H1 (cell line): Measurements from ENCODE around the gene ARHGAP26. TPM values are rescaled to one million over a fixed set of nuclear protein-coding genes. Genes with fewer than 3 reads are reported as not detected.

Experiments used
- CTCF ChIA-PET: fragments of 300-600 bp; sonication (Branson Sonifier 250); formaldehyde crosslinking; loops from one replicate; lab custom pipeline; 2021; ENCODE audit not compliant: partially characterized antibody; lab: Charles Lee
- POLR2A ChIA-PET: fragments of 300-600 bp; sonication (Branson Sonifier 250); formaldehyde crosslinking; loops from one replicate; lab custom pipeline; 2021; ENCODE audit warnings: inconsistent platforms; ENCODE audit not compliant: partially characterized antibody; lab: Charles Lee
- DNase-seq, 2 experiments: peaks; one replicate each; pipeline versions ENCODE4 v3.0.0 to v3.0.0-alpha.2; 2010 to 2022; ENCODE audit warnings: low spot score in 2 of 2, low read depth in 1 of 2, mixed read lengths in 1 of 2
- FAIRE-seq: peaks from 2 replicates; lab custom pipeline; 2011; peaks lifted over from hg19 to GRCh38; lab: Jason Lieb, UNC
- H2AFZ ChIP-seq: 2 replicates; pipeline ENCODE4 v1.8.1; 2012; ENCODE audit warnings: low read length, inconsistent platforms
- H2AK5ac ChIP-seq: 2 replicates; pipeline ENCODE4 v1.6.1; 2013; ENCODE audit warnings: low read depth, low read length
- H2BK120ac ChIP-seq: replicated peaks from 2 replicates; pipeline ENCODE3; 2013; ENCODE audit warnings: low read depth, low read length, inconsistent platforms
- H2BK12ac ChIP-seq: 2 replicates; pipeline ENCODE4 v1.6.1; 2013; ENCODE audit warnings: low read depth, low read length
- H2BK15ac ChIP-seq: 2 replicates; pipeline ENCODE4 v1.6.1; 2013; ENCODE audit warnings: low read length
- H2BK20ac ChIP-seq: 2 replicates; pipeline ENCODE4 v1.6.1; 2013; ENCODE audit warnings: low read length
- H2BK5ac ChIP-seq: 2 replicates; pipeline ENCODE4 v1.6.1; 2013; ENCODE audit warnings: low read depth, low read length
- H3K14ac ChIP-seq: 2 replicates; pipeline ENCODE4 v1.6.1; 2013; ENCODE audit warnings: inconsistent platforms; ENCODE audit not compliant: insufficient read length
- H3K18ac ChIP-seq: 2 replicates; pipeline ENCODE4 v1.6.1; 2013; ENCODE audit warnings: low read length; ENCODE audit errors: extremely low read depth
- H3K23ac ChIP-seq: 2 replicates; pipeline ENCODE4 v1.6.1; 2013; ENCODE audit warnings: inconsistent platforms; ENCODE audit not compliant: insufficient read length
- H3K23me2 ChIP-seq: 2 replicates; pipeline ENCODE4 v1.6.1; 2013; ENCODE audit warnings: low read depth, low read length
- H3K27ac ChIP-seq: 2 replicates; pipeline ENCODE4 v1.6.1; 2011; ENCODE audit warnings: low read depth, low read length, inconsistent platforms
- H3K27me3 ChIP-seq, 4 experiments: replicated peaks in 1 of 4; 1 replicate in 1 of 4; 2 replicates in 3 of 4; pipeline versions ENCODE4 v1.6.1 to v1.8.1; 2011 to 2013; ENCODE audit warnings: low read length in 3 of 4, mild to moderate bottlenecking in 3 of 4, inconsistent platforms in 2 of 4, mixed read lengths in 2 of 4, moderate library complexity in 1 of 4; ENCODE audit not compliant: control insufficient read depth in 3 of 4, insufficient read depth in 3 of 4; ENCODE audit errors: extremely low read depth in 1 of 4
- H3K36me3 ChIP-seq, 4 experiments: 2 replicates each; pipeline versions ENCODE4 v1.6.1 to v1.8.1; 2011 to 2013; ENCODE audit warnings: mild to moderate bottlenecking in 4 of 4, low read length in 3 of 4, moderate library complexity in 2 of 4, control low read depth in 1 of 4, inconsistent platforms in 1 of 4; ENCODE audit not compliant: insufficient read depth in 4 of 4, control insufficient read depth in 2 of 4
- H3K4ac ChIP-seq: replicated peaks from 2 replicates; pipeline ENCODE3; 2013; ENCODE audit warnings: low read length, low read depth, mixed read lengths, inconsistent platforms; ENCODE audit not compliant: insufficient read length
- H3K4me1 ChIP-seq, 4 experiments: replicated peaks in 1 of 4; 1 replicate in 1 of 4; 2 replicates in 3 of 4; pipeline versions ENCODE4 v1.6.1 to v1.8.1; 2011 to 2013; ENCODE audit warnings: low read length in 3 of 4, inconsistent platforms in 2 of 4, mixed read lengths in 1 of 4; ENCODE audit not compliant: insufficient read depth in 4 of 4, control insufficient read depth in 3 of 4
- H3K4me2 ChIP-seq, 2 experiments: 2 replicates each; pipeline versions ENCODE4 v1.6.1 to v1.8.1; 2011 to 2013; ENCODE audit warnings: low read depth in 2 of 2, low read length in 2 of 2, control low read depth in 1 of 2, inconsistent platforms in 1 of 2, mild to moderate bottlenecking in 1 of 2; ENCODE audit not compliant: insufficient read depth in 1 of 2
- H3K4me3 ChIP-seq, 4 experiments: fragments of 200-600, 300-600 bp in 1 of 4; sonication (generic), shearing (Covaris generic), sonication (Bioruptor Twin) in 1 of 4; 2 replicates each; pipeline versions ENCODE4 v1.5.1 to v1.8.1; 2011 to 2016; ENCODE audit warnings: low read length in 4 of 4, low read depth in 3 of 4, control low read depth in 2 of 4, inconsistent platforms in 2 of 4, mild to moderate bottlenecking in 2 of 4, mixed read lengths in 1 of 4, moderate library complexity in 1 of 4; ENCODE audit not compliant: insufficient read depth in 2 of 4; ENCODE audit errors: extremely low read depth in 1 of 4
- H3K56ac ChIP-seq: replicated peaks from 2 replicates; pipeline ENCODE3; 2013; ENCODE audit warnings: low read depth, mild to moderate bottlenecking, mixed read lengths, low read length, inconsistent platforms; ENCODE audit not compliant: insufficient read length
- H3K79me1 ChIP-seq: 2 replicates; pipeline ENCODE4 v1.6.1; 2013; ENCODE audit warnings: low read depth, low read length, control low read depth
- H3K79me2 ChIP-seq, 2 experiments: 2 replicates each; pipeline versions ENCODE4 v1.6.1 to v1.8.1; 2012 to 2013; ENCODE audit warnings: low read length in 2 of 2, mild to moderate bottlenecking in 2 of 2, inconsistent platforms in 1 of 2; ENCODE audit not compliant: insufficient read depth in 2 of 2, control insufficient read depth in 1 of 2
- H3K9ac ChIP-seq, 4 experiments: replicated peaks in 1 of 4; 1 replicate in 1 of 4; 2 replicates in 3 of 4; pipeline versions ENCODE4 v1.6.1 to v1.8.1; 2011 to 2013; ENCODE audit warnings: low read depth in 3 of 4, low read length in 3 of 4, control low read depth in 2 of 4, mild to moderate bottlenecking in 2 of 4, moderate library complexity in 2 of 4, inconsistent platforms in 1 of 4; ENCODE audit errors: extremely low read depth in 1 of 4
- H3K9me3 ChIP-seq, 2 experiments: 2 replicates each; pipeline versions ENCODE4 v1.6.1 to v1.8.1; 2012 to 2013; ENCODE audit warnings: mild to moderate bottlenecking in 2 of 2, moderate library complexity in 2 of 2, control low read depth in 1 of 2, inconsistent platforms in 1 of 2, low read depth in 1 of 2, low read length in 1 of 2, mixed read lengths in 1 of 2; ENCODE audit not compliant: insufficient read depth in 2 of 2
- H4K20me1 ChIP-seq, 2 experiments: replicated peaks in 1 of 2; 2 replicates each; pipeline versions ENCODE3 to v1.8.1; 2011 to 2013; ENCODE audit warnings: inconsistent platforms in 2 of 2, low read length in 2 of 2, mild to moderate bottlenecking in 1 of 2; ENCODE audit not compliant: insufficient read depth in 2 of 2, control insufficient read depth in 1 of 2
- H4K5ac ChIP-seq: 2 replicates; pipeline ENCODE4 v1.6.1; 2013; ENCODE audit warnings: low read length, low read depth, mixed read lengths, inconsistent platforms; ENCODE audit not compliant: insufficient read length
- H4K8ac ChIP-seq: 2 replicates; pipeline ENCODE4 v1.8.0; 2013; ENCODE audit warnings: mild to moderate bottlenecking, moderate library complexity, low read length, inconsistent platforms; ENCODE audit not compliant: insufficient read depth; ENCODE audit errors: extremely low read depth
- H4K91ac ChIP-seq: replicated peaks from 2 replicates; pipeline ENCODE3; 2013; ENCODE audit warnings: low read length, mixed read lengths, inconsistent platforms; ENCODE audit not compliant: insufficient read length
- CTCF ChIP-seq, 3 experiments: IDR thresholded peaks; 1 replicate in 2 of 3; 2 replicates in 1 of 3; pipeline versions ENCODE4 v1.5.1 to v1.6.1; 2011; ENCODE audit warnings: low read length in 3 of 3, mild to moderate bottlenecking in 3 of 3, inconsistent platforms in 2 of 3, low read depth in 1 of 3, moderate library complexity in 1 of 3; ENCODE audit not compliant: insufficient read depth in 1 of 3; ENCODE audit errors: control extremely low read depth in 1 of 3
- E2F6 ChIP-seq: IDR thresholded peaks from 2 replicates; pipeline ENCODE4 v1.6.1; 2012; ENCODE audit warnings: inconsistent platforms
- EGR1 ChIP-seq: IDR thresholded peaks from 2 replicates; pipeline ENCODE4 v1.6.1; 2011; ENCODE audit warnings: low read depth, low read length, borderline replicate concordance
- GABPA ChIP-seq: IDR thresholded peaks from 2 replicates; pipeline ENCODE4 v1.6.1; 2011; ENCODE audit warnings: mild to moderate bottlenecking, low read length, moderate library complexity, borderline replicate concordance; ENCODE audit not compliant: insufficient read depth
- HDAC6 ChIP-seq: IDR thresholded peaks from one replicate; pipeline ENCODE4 v1.7.1; 2012; ENCODE audit warnings: low read depth, mild to moderate bottlenecking, inconsistent platforms, low read length, moderate library complexity
- NANOG ChIP-seq: IDR thresholded peaks from 2 replicates; pipeline ENCODE4 v1.6.1; 2011; ENCODE audit warnings: low read length, low read depth, mild to moderate bottlenecking, inconsistent platforms; ENCODE audit not compliant: insufficient read depth, poor library complexity, severe bottlenecking
- RAD21 ChIP-seq, 2 experiments: IDR thresholded peaks in 1 of 2; conservative IDR thresholded peaks in 1 of 2; 2 replicates each; pipeline ENCODE4 v1.6.1; 2011; ENCODE audit warnings: low read depth in 2 of 2, low read length in 2 of 2, improper control_type of control experiment in 1 of 2, inconsistent platforms in 1 of 2, mild to moderate bottlenecking in 1 of 2, moderate library complexity in 1 of 2
- TAF7 ChIP-seq: optimal IDR thresholded peaks from 2 replicates; pipeline ENCODE3; 2011; ENCODE audit warnings: low read depth, mild to moderate bottlenecking, inconsistent platforms, low read length, moderate library complexity, borderline replicate concordance
- WGBS, 2 experiments: shearing (Covaris generic) in 1 of 2; methylation state at CpG; one replicate each; pipeline versions ENCODE4 v1.1.6 to v1.1.7; 2013 to 2015; ENCODE audit warnings: low lambda C conversion rate in 2 of 2, mixed read lengths in 2 of 2, inconsistent platforms in 1 of 2, low coverage in 1 of 2, missing lambda C conversion rate in 1 of 2; ENCODE audit not compliant: insufficient replicate concordance in 2 of 2, insufficient coverage in 1 of 2, insufficient read length in 1 of 2; ENCODE audit errors: extremely low coverage in 1 of 2, missing lambda C conversion rate in 1 of 2; 5-methylcytosine and 5-hydroxymethylcytosine counted together
- polyA plus RNA-seq, 7 experiments: library from polyadenylated mRNA; depleted of rRNA in 3 of 7; stranded (reverse) in 5 of 7; unstranded in 2 of 7; fragments of >200 nt in 5 of 7; fragments of 200-250 nt in 2 of 7; gene quantifications; 1 replicate in 5 of 7; 2 replicates in 1 of 7; 4 replicates in 1 of 7; pipeline versions ENCODE4 v1.2.1 to v1.2.3, GENCODE V29; 2011 to 2013; ENCODE audit warnings: missing spikeins in 2 of 7, mixed read lengths in 2 of 7
- total RNA-seq: library from RNA; stranded (reverse); fragmentation: NEBNext Ultra II Directional; extraction: Animal tissue kit (Norgen Biotek cat#: 25700); gene quantifications from 2 replicates; pipeline ENCODE4 v1.2.1, GENCODE V29; 2021

ARHGAP26 gene
- total and polyA plus RNA-seq, 2 of the 8 experiments (the other 6 are each of a cell fraction or from before 2014, with no cell fraction given): 7.1 to 24.8 TPM

- Histone ChIP-seq H3K79me1 (no peaks in the 10 kb centered on the region), H3K4me1 (peaks cover 0 to 3% (median 0%) of the 10 kb centered on the region in 4 experiments; a peak in 3 of 7 replicates), H3K23me2 (no peaks in the 10 kb centered on the region), H4K8ac (no peak overlapping the region), H3K56ac (no peak overlapping the region), H2BK120ac (no peak overlapping the region), H3K18ac (no peak overlapping the region), H2BK15ac (no peak overlapping the region), H3K9me3 (no peaks in the 10 kb centered on the region), H3K9ac (no peak overlapping the region), H2AK5ac (no peak overlapping the region), H4K91ac (no peak overlapping the region), H3K14ac (no peak overlapping the region), H3K79me2 (no peaks in the 10 kb centered on the region), H2BK20ac (no peak overlapping the region), H4K20me1 (no peaks in the 10 kb centered on the region), H3K4me2 (no peak overlapping the region), H3K23ac (no peak overlapping the region), H2BK12ac (no peak overlapping the region), H3K36me3 (no peaks in the 10 kb centered on the region), H3K27ac (no peak overlapping the region), H2AFZ (no peak overlapping the region), H3K4me3 (no peak overlapping the region), H2BK5ac (no peak overlapping the region), H4K5ac (no peak overlapping the region), H3K27me3 (no peaks in the 10 kb centered on the region), H3K4ac (no peak overlapping the region)
- CTCF ChIA-PET: interaction anchor here (1.8 to 2.6 kb wide), 4 partner anchors 10 to 128 kb away, joined by 3 to 11 read pairs (median 8); no protein-coding TSS in a partner anchor
- DNase-seq (no peak), FAIRE-seq (no peak)
- WGBS, 2 experiments: 91% methylated on average over 5 of the region's 5 CpGs; no CpG with 5 or more reads in 1 of the 2 experiments
- POLR2A ChIA-PET: no interaction called here
- no peak for TF ChIP-seq RAD21 (IDR thresholded peaks at IDR 0.05 in 1 of 2, conservative IDR thresholded peaks at IDR 0.05 in 1 of 2; ENCODE audit: low read depth in 2 of 2, low read length in 2 of 2)
- TF ChIP-seq E2F6: no peak
- TF ChIP-seq GABPA: no peak
- no peak for TF ChIP-seq TAF7
- no peak for TF ChIP-seq CTCF (IDR thresholded peaks at IDR 0.05; ENCODE audit: control extremely low read depth in 1 of 3, insufficient read depth in 1 of 3, low read depth in 1 of 3, low read length in 3 of 3)
- no peak for TF ChIP-seq EGR1
- no peak for TF ChIP-seq HDAC6
- TF ChIP-seq NANOG: no peak
Measured at GRCh38 chr5:143129910-143130612, 359.9 kb downstream of the ARHGAP26 start.
